ENCODE results near the gene PAM16.
A peak's percentile ranks its signal among the peaks of the same experiment; 100 is the strongest.
"Not testable (repeated sequence)": the region's sequence is repeated elsewhere in the genome, so short reads cannot be mapped to it uniquely, and the experiment has no call there.

The PAM16 gene

DNA sequence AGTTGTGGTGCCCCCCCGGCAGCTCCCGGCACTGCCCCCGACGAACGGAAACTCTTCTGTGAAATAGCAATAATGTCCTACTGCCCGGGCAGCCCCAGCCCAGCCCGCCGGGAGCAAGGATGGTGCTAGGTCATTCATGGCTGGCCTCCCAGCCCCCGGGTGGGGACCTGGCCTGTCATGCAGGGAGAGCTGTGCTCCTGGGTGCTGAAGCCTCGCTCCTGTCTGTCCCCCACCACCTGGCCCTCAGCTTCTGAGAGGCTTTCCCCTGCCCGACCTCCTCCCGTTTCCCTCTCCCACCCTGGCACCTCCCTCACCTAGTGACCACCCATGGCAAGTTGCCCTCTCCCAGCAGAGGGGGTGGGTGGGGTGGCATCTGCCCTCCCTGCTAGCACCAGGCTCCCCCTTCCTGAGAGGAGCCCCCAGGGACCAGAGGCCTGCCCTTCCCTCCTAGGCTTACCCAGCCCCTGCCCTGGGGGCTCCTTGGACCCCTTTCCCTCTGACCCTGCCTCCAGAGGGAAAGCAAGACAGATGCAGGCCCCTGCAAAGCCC lies 13.5 kb downstream of the PAM16 start:
- H3K4me3 ChIP-seq (ENCODE audit: low read depth, low read length): no peak overlapping the region

DNA sequence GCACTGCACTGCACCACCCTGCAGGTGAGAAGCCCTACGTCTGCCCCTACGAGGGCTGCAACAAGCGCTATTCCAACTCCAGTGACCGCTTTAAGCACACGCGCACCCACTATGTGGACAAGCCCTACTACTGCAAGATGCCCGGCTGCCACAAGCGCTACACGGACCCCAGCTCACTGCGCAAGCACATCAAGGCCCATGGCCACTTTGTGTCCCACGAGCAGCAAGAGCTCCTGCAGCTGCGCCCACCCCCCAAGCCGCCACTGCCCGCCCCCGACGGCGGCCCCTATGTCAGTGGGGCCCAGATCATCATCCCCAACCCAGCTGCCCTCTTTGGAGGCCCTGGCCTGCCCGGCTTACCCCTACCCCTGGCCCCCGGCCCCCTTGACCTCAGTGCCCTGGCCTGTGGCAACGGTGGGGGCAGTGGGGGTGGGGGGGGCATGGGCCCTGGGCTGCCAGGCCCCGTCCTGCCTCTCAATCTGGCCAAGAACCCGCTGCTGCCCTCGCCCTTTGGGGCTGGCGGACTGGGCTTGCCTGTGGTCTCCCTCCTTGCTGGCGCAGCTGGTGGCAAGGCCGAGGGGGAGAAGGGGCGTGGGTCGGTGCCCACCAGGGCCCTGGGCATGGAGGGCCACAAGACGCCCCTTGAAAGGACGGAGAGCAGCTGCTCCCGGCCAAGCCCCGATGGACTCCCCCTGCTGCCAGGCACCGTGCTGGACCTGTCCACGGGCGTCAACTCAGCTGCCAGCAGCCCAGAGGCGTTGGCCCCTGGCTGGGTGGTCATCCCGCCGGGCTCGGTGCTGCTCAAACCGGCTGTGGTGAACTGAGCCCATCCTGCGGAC lies 14.2 kb downstream of the PAM16 start:
- no peak overlapping the region for H3K4me3 ChIP-seq (ENCODE audit: low read depth, low read length)

DNA sequence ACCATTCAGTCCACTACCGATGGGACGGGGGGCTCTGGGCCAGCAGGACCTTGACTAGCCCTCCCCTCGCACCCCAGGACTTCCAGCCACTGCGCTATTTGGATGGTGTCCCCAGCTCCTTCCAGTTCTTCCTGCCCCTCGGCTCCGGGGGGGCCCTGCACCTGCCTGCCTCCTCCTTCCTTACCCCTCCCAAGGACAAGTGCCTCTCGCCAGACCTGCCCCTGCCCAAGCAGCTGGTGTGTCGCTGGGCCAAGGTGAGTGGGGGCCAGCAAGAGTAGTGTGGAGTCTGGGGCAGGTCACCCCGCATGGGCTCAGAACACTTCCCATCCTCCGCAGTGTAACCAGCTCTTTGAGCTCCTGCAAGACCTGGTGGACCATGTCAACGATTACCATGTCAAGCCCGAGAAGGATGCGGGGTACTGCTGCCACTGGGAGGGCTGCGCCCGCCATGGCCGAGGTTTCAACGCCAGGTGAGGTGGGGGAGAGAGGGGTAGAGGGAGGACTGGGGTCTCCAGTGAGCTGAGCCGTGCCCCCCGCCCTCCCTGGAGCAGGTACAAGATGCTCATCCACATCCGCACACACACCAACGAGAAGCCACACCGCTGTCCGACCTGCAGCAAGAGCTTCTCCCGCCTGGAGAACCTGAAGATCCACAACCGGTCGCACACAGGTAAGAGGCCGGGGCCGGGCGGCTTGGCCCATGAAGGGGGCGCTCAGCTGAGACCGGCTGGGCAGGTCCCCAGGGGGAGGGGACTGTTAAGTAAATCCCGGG lies 16.2 kb downstream of the PAM16 start:
- H3K4me3 ChIP-seq (ENCODE audit: low read depth, low read length): no peak overlapping the region

DNA sequence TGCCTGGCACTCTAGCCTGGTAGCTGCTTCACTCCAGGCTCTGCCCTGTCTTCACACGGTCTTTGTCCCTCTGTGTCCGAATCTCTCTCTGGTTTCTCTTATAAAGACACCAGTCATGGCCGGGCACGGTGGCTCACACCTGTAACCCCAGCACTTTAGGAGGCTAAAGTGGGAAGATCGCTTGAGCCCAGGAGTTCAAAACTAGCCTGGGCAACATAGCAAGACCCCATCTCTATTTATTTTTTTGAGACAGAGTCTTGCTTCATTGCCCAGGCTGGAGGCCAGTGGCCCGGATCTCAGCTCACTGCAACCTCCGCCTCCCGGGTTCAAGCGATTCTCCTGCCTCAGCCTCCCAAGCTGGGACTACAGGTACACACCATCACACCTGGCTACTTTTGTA lies 17.4 kb downstream of the PAM16 start:
- not testable (repeated sequence) for H3K4me3 ChIP-seq (ENCODE audit: low read depth, low read length)

DNA sequence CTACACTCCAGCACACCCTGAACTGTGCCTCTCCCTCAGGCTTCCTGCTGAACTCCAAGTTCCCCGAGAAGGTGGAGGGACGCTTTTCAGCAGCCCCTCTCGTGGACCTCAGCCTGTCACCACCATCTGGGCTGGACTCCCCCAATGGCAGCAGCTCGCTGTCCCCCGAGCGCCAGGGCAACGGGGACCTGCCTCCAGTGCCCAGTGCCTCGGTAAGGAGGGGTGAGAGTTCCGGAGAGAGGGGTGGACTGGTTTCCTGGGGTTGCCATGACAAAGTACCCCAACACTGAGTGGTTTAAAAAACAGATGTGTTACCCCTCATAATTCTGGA lies 17.8 kb downstream of the PAM16 start:
- H3K4me3 ChIP-seq (ENCODE audit: low read depth, low read length): no peak overlapping the region

DNA sequence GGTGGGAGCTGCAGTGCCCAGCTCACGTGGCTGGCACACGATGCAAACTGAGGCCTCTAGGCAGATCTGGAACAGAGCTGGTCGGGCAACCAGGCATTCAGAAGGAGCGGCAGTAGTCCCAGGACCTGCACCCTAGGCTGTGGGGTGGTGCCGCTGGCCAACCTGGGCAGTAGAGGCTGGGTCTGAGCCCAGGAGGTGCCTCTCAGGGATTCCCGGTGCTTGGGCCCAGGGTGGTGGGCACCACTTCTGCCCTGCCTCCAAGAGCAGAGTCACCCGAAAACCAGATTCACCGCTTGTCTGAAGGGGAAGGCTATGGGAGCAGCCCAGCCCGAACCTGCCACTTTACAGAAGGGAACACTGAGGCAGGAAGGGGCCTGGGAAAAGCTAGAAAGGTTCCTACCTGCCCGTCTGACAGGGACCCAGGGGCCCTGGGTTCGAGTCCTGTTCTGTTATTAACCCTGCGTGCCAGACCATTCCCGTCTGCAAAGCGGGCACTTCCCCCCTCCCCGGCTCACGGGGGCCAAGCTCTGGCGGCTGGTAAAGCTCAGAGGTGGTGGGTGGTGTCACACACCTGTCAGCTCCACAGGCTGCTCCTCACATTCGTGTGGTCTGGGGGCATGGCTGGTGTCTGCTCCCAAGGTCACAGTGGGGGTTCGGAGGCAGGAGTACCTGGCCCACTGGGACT lies 18.4 kb downstream of the PAM16 start:
- H3K4me3 ChIP-seq (ENCODE audit: low read depth, low read length): no peak overlapping the region

DNA sequence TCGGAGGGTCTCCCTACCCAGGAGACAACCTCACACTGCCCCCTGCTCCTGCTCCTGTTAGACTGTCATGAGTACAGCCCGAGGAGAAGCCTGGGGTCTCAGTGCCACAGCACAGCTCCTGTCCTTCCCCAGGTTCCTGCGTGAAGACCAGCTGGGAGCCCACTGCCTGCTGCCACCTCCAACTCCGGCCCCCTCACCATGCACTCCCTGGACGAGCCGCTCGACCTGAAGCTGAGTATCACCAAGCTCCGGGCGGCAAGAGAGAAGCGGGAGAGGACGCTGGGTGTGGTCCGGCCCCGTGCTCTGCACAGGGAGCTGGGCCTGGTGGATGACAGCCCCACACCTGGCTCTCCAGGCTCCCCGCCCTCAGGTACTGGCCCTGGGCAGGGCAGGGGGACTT lies 19.0 kb downstream of the PAM16 start:
- H3K4me3 ChIP-seq (ENCODE audit: low read depth, low read length): no peak overlapping the region

DNA sequence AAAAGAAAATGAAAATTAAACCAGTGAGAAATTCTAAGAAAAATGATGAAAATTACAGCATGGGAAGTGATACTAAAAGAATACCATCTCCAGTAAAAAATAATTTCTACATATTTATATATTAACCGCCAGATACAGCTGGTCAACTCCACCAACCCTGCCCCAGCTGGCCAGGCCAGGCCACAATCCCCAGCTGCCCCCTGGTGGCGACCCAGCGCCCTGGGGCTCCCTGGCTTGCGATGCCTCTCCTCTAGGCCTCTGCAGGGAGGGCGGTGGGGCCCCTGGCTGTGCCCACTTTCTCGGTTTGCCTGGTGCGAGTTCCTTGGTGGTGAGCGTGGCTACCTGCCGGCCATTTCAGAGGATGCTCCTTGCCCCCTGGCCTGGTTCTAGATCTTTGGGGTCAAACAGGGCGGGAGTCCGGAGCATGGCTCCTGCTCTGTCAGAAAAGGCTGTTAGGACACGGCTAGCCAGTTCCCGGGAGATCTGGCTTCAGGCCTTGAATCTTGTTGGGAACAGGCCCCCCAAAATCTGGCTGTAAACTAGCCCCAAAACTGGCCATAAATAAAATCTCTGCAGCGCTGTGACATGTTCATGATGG lies 20.7 kb downstream of the PAM16 start:
- no peak overlapping the region for H3K4me3 ChIP-seq (ENCODE audit: low read depth, low read length)

DNA sequence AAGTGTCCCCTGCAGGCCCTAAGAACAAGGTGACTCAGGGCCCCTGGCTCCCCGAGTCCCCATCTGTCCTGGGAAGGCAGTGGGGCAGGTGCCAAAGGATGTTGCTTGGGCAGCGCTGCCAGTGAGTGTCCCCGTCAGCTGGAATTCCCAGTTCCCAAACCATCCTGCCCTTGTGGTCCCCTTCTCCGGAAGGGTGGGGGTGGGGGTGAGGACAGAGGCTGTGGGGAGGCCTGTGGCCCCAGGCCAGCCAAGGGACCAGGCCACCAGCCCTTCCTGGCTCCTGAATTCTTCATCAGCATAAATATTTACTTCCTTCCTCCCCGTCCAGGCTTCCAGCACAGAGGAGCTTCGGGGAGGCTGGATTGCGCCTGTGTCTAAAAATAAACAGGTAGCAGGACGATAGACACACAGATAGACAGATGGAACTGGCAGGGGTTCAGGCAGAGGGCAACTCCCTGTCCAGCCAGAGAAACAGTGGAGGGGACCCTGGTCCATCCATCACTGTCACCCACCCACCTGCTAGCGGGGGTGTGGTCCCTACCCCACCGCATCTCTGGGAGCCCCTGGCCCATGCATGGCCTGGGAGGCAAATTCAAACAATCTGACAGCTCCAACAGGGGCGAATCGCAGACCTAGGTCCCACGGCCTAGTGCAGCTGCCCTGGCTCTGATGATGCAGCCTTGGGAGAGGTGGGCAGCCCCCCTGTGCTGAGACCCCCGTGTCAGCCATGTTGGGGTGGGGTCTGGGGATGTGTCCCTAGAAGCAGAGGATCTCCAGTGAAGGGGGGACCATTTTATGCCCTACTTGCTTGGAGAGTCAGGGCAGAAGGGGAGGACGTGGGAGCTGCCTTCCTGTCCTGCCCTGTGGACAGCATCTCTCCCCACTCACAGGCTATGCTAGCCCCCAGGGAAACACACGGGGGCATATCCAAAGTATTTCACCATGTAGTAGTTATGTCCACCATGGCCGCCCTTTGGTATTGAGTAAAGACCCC lies 22.0 kb downstream of the PAM16 start:
- H3K4me3 ChIP-seq (ENCODE audit: low read depth, low read length): no peak overlapping the region

DNA sequence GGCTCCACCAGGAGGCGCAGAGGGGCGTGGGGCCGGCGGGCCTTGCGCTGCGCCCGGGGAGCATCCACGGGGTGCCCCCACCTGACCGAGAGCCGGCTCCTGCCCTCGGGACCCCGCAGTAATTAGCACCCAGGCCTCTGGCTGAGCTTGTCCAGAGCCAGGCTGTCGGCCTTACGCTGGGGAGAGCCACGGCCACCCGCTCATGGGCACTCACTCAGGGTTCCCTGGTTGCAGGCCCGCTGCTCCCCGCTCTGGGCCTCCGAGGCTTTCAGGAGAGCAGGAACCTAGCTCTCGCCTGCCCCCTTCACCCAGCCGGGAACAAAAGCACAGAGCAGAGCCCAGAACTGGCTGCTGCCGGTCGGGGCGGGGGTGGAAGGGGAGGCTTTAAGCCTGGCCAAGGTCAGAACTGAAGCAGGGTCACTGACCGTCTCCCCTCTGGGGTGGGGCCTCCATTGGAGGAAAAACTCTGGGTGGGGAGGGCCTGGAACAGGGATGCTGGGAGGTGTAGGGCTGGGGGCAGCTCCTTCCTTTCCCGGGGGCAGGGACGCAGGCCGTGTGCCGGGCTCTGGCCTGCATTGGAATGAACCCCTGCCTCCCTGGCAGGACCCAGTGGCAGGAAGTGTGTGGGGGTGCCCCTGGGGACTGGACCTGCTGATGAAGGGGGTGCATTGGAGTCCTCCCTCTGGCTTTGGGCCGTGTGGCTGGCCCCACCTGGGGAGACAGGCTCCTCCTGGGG lies 22.9 kb downstream of the PAM16 start:
- H3K4me3 ChIP-seq (ENCODE audit: low read depth, low read length): no peak overlapping the region

DNA sequence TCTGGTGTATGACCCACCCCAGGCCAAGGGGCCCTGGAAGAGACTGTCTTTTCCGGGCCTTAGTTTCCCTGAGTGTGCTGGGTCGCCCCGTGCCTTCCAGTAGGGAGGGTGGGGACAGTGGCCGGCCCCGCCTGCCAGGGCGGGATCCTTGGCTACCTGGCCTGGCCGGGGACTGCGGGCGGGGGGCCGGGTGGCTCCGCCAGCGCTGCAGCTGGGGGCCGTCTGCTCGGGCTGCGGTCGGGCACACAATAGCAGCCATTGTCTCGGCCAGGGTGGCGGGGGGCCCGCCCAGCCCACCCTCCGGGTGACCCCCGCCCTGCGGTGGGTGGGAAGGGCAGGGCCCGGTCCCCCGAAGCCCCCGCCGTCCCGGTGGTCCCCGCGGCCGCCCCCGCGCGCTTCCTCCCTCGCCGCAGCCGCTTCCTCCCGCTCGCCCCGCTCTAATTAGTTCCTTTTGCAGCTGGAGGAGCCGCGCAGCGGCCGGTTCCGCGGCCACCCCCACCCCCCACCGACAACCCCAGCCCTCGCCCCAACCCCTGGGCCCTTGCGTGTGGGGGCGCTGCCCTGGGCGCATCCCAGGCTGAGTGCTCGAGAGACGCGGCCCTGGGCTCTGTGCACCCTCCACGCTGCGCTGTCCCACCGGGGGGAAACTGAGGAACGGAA lies 23.6 kb downstream of the PAM16 start:
- peak overlapping the region; percentile 8 for H3K4me3 ChIP-seq (ENCODE audit: low read depth, low read length)

DNA sequence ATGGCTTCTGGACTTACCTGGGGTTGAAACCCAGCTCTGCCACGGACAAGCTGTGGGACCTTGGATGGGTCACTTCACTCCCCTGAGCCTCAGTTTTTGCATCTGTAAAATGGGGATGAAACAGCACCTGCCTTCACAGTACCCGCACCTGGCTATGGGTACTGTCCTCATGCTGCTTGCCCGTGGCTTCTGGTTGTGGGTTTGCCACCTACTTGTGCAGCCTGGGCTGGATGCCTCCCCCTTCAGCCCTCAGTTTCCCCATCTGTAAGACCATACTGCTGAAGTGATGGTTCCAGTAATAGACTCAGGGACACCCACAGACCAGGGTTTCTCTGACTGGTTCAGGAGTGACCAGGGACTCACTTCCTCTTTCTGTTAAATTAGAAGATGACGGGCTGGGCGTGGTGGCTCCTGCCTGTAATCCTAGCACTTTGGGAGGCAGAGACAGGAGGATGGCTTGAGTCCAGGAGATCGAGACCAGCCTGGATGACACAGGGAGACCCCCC lies 25.8 kb downstream of the PAM16 start:
- H3K4me3 ChIP-seq (ENCODE audit: low read depth, low read length): no peak overlapping the region

DNA sequence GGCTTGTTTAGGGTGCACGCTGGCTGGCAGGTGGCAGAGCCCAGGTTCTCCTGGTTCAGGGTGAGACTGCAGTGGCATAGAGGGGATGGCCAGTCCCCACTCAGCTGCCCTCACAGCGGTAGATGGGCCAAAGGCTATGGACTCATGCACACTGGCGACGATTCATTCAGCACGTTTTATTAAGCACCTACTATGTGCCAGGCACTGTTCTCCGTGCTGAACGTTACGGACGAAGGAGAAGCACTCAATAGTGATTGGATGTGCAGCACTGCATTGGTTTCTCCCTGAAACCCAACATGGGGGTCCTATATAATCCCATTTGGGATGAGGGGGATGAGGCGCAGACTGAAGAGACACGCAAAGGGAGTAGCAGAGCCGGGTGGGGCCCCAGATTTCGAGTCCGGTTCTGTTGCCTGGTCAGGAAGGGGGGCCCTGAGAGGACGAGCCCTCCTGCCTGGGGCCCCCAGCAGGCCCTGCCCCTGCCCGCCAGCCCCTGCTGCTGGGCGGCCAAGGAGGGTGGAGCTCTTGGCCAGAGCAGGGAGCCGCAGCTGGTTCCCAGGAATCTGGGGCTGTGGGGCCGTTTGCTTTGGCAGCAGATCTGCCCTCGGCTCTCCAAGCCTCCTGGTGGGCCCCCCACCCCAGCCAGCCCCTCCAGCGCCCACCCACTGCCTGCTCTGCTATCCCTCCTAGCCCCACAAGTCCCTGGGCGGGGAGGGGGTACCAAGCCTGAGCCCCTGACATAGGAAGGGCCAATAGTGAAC lies 26.4 kb downstream of the PAM16 start:
- no peak overlapping the region for H3K4me3 ChIP-seq (ENCODE audit: low read depth, low read length)

DNA sequence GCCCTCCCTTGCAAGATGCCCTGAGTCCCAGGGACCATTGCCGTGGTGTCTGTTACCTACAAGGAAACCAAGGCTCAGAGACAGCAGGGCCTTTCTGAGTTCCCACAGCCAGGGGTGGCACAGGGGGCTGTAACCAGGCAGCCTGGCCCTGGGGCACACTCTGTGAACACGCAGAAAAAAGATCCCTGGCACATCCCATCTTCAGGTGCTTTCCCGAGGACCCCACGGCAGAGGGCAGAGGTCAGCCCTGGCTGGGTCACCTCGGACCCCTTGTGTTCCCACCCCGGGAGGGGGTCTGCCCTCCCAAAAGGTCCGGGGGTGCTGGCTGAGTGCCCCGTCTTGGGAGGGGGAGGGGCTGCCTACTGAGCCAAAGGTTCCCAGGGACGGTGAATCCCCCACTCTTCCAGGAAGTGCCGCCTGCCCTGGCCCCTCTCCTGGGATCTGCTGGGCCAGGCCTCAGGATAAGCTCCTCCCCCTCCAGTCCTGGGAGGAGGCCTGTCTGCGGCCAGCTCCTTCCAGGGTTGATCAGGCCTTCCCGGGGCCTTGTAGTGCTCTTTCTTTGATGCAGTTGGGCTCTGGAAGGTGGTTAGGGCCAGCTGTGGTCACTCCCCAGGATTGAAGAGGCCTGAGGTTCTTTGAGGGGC lies 27.2 kb downstream of the PAM16 start:
- no peak overlapping the region for H3K4me3 ChIP-seq (ENCODE audit: low read depth, low read length)

DNA sequence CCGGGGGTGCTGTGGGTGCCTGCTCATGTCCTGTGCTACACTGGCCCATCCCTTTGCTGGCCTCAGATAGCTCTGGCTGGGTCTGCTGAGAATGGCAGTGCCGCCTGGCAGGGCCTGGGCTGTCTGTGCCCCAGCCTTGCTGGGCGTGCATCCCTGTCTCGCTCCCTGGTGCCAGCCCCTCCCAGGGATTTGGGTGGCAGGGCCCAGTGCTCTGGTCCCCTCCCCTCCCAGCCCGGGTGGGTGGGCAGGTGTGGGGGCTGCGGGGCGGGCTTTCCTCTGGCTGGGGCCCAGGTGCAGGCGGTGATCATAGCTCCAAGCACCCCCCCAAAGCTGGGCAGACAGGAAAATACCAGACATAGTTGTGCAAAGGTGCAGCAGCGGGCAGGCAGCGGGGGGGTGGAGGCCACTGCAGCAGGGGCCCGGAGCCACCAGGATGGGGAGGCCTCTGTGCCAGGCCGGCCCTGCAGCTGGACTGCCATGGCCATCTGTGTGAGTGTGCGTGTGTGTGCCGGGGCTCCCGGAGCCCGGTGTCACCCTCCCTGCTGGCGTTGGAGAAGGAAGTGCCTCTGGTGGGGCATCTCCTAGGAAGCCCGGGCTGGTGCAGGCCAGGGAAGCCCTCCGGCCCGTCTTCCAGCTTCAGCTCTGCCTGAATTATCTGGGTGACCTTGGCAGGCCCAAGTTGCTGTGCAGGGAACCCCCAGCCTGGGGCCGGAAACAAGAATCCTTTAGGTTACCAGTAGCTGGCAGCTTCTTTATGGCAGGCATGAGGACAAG lies 27.9 kb downstream of the PAM16 start:
- no peak overlapping the region for H3K4me3 ChIP-seq (ENCODE audit: low read depth, low read length)

Data from iPS-11a (cell line).